ENCODE results near the gene PHF21B.
A peak's percentile ranks its signal among the peaks of the same experiment; 100 is the strongest.
"Not testable (repeated sequence)": the region's sequence is repeated elsewhere in the genome, so short reads cannot be mapped to it uniquely, and the experiment has no call there.

The PHF21B gene

DNA sequence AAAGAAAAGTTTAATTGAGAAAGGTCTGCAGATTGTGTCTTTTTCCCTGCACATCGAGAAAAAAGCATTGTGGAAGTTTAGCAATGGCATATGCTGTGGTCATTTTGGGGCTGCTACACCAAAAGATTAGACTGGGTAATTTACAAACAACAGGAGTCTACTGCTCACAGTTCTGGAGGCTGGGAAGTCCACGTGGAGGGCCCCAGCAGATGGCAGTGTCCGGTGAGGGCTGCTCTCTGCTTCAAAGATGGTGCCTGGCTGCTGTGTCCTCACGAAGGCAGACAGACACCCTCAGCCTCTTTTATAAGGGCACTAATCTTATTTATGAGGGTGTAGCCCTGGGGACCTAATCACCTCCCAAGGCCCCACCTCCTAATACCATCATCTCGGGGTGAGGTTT is 21.1 kb downstream of the PHF21B start:
- DNase-seq, result no peak

DNA sequence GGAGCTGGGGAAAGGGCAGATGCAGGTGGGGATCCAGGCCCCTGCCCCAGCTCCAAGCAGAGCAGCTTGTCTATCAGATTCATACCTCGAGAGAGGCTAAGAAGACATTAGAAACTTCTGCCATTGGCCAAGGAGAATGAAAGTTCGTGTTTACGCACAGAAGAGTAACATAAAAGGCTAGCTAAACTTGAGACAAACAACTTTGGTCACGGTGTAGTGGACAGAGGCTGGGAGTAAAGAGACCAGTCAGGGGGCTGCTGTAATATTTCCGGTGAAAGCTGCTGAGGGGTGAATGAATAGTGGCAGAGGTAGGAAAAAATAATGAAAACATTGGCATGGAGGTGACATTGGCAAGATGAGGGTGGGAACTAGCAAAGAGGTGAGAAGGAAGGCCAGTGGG is 22.9 kb downstream of the PHF21B start:
- DNase-seq, result no peak

DNA sequence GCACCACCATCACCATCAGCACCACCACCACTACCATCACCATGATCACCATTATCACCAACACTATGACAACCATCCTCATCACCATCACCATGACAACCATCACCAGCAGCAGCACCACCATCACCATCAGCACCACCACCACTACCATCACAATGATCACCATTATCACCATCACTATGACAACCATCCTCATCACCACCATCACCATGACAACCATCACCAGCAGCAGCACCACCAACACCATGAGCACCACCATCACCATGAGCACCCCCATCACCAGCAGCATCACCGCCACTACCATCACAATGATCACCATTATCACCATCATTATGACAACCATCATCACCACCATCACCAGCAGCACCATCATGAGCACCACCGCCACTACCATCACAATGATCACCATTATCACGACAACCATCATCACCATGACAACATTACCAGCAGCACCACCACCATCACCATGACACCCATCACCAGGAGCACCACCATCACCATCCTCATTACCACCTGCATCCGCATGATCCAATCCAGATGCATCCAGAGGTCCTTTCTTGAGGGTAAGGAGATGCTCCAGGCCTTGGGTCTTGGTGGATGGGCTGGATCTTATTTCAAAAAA is 23.8 kb downstream of the PHF21B start:
- no peak for DNase-seq

DNA sequence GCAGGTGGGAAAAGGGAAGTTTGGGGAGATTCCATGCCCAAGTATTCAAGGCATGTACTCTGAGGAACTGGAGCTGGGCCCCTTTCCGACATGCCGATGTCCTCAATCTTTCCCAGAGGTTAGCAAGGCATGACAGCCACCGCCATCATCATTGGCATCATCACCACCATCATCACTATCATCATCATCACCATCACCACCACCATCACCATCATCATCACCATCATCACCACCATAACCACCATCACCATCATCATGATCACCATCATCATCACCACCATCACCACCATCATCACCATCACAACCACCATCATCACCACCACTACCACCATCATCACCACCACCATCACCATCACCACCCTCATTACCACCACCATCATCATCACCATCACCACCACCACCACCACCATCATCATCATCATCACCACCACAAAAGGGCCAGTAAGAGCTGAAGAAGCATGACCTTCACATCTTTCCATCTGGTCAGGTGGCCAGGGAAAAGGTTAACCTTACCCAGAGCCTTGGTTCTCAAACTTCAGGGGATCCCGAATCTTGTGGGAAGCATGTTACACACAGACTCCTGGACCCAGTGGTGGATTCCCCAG is 25.8 kb downstream of the PHF21B start:
- no peak for DNase-seq

DNA sequence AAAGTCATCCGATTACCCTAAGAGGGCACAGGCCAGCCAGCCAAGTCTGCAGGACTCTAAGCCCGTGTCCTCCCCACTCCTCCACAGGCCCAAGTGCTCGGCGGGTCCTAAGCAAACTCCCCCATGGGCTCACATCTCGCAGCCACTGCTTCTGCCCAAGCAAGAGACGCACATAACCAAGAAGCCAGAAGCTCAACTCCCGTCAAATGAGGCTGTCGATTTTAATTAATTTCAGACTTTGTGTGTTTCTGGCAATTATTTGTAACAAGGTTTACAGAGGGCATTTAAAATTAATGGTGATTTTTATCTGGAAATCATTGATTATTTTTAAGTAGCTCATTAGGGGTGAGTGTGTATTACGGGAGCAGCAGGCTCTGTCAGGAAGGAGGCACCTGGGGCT is 27.4 kb downstream of the PHF21B start:
- DNase-seq, result no peak

DNA sequence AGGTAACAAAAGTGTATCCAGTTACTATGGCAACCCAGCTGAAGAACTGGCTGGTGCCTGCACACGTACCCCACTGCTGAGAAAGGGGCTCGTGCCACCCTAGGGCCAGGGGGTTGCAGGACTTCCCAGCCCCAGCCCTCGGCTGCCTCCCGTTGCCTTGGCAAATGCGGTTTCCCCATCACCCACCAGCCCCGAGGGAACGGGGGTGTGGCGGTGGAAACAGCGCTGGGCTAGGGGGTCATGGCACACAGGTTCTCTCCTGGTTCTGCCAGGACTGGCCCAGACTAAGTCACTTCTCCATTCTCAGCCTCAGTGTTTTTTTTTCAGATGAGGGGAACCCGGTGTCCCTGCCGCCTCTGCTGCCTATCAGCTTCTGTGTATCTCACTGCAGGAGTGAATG is 27.9 kb downstream of the PHF21B start:
- DNase-seq, result no peak

DNA sequence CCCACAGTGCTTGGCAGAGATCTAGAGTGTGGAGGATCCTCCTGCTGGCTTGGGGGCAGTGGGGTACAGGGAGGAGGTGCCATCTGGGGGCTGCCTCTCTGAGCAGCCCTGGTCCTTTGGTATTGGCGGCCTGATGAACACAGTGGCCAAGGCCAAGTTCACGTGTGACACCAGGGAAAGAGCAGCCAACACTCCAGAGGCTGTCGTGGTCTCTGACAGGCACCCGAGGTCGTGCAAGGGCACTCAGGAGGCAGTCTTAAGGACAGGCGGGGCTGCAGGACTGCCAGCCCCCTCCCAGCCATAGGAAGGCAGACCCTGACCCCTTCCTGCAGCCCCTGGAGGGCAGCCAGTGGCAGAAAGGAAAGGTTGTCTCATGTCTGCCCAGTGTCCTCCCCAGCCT is 30.7 kb downstream of the PHF21B start:
- no peak for DNase-seq

DNA sequence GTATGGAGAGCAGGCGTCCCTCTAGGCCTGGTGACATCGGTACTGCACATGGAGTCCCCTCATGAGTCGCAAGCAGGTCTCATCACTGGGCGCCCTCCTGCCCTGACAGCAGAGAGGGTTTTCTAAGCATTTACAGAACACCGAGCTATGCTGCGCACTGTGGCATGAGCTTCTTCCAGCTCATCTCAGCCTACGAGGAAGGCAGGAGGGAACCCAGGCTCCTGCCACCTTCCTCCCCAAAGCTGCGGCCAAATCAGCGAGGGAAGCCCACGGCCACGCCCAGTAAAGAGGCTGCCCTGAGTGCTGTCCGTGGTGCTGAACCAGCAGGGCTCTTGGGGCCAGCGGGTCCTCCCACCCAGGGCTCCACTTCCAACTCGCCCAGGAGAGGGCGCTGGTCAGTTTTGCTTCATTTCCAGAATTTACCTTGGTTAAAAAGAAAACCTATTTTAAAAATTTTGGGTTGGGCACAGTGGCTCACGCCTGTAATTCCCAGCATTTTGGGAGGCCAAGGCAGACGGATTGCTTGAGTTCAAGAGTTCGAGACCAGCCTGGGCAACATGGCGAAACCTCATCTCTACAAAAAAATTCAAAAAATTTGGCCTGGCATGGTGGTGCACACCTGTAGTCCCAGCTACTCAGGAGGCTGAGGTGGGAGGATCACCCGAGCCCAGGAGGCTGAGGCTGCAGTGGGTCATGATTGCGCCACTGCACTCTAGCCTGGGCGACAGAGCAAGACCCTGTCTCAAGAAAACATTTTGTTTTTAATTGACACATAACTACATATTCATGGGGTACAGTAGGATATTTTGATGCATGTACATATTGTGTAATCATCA is 34.2 kb downstream of the PHF21B start:
- peak in 1 of 2 experiments; percentile 34 for DNase-seq

DNA sequence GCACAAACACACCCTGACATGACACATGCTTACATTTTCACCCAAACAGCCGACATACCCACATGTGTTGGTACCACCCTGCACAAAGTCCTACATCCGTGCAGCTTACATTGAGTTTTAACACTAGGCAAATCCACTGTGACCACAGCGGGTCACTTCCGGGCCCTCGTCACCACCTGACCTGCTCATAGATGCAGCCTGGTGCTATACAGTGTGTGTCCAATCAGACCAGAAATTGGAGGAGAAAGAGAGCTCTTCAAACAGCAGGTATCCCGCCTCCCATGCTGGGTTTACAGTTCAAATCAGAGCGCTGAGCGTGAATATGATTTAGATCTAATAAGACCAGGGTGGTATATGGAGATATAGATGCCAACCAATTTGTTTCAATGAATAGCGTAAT is 35.4 kb downstream of the PHF21B start:
- DNase-seq, result no peak

DNA sequence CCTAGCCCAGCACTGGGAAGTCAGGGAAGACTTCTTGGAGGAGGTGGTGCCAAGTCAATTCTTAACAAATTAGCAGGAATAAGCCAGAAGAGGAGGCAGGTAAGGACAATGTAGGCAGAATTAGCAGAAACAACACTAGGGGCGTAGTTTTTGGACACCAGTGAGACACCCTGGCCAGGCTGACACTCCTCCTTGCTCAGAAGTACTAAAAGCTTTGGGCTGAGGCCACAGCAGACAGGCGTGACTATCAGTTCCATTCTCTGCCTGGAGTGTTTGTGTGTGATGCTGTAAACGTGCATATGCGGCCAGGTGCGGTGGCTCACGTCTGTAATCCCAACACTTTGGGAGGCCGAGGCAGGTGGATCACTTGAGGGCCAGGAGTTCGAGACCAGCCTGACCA is 36.0 kb downstream of the PHF21B start:
- DNase-seq, result no peak

DNA sequence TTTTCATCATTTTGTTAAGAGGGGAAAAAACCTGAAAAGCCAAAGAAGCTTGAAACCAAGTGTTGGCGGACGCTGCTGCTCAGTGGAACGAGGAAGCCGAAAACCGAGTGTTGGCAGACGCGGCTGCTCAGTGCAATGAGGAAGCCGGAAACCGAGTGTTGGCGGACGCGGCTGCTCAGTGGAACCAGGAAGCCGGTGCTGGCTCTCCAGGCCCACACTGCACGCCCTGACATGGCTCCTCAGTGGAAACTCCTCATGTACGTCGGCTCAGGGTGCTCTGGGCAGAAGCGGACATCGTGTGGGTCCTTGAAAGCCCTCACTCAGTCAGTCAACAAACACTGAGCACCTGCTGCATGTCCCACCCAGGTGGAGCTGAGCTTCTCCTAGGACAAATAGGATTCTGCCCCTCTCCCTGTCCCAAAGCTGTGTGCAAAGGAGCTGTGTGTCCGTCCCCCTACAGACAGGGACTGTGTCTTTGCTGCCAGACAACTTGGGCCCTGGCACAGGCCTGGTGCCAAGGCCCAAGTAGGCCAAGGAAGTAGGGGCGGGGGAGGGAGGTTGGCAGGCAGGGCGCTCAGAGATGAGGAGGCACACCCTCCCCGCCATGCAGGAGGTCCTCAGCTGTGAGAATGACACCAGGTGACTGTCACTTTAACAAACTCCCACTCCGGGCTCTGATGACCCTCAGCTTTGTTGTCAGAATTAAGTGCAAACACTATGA is 37.3 kb downstream of the PHF21B start:
- DNase-seq, result no peak

DNA sequence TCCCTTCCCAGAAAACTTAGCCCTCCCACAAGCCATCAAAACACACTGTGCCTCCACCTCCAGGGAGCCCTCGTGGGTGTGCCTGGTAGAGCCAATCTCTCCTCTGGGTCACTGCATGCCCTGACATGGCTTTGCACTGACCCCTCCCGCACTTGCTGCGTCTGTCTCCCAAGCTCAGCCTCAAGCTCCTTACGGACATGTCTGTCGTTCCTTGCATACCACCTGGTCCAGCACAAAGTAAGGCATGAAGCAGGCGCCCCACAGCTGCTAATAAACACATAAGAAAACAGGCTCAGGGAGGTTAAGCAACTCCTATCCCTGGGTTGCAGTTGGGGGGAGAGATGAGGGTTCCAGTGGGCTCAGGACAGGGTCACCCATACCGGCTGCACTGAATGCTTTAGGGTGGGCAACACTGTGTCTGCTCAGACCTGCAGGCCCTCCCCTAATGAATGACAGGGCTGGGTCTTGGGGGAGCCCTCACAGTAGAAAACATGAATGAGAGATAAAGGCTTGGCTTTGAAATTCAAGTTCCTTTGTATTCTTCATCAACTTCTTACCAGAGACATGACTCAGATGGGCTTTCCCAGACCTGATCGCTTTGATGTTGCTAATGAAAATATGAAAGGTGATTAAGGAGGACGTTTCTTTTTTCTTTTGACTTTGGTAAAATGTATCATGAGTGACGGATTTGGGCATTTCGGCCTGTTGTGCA is 38.0 kb downstream of the PHF21B start:
- no peak for DNase-seq

DNA sequence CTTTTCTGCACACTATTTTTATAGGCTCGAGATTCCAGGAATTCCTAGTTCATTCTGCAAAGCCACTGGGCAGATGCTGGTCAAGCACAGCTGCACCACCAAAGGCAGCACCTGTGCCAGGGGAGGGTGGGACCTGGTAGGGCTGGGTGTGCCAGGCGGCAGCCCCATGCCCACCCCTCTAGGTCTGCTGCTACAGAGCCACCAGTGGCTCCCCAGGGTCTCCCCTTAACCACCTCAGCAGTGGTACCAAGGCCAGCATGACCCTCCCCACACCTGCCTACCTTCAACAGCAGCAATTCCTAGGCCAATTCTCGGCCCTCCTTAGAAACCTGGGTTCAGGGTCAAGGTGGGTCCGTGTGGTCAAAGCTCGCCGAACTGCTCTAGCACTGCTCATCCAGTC is 39.5 kb downstream of the PHF21B start:
- no peak for DNase-seq

DNA sequence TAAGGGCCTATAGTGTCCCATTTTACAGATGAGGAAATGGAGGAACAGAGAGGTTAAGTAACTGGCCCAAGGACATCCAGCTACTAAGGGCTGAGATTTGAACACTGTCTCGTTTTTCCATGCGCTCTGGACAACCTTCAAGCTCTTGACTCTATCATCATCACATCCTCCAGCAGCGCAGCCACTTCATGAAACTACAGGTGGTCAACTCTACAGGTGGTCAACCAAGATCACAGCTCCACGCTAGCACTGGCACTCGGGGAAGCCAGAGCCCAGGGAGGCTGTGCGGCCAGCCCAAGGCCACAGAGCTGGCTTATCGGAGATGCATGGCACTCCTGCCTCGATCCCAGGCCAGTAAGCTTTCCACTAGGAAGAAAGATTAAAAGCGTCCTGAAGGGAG is 40.0 kb downstream of the PHF21B start:
- DNase-seq, result no peak

DNA sequence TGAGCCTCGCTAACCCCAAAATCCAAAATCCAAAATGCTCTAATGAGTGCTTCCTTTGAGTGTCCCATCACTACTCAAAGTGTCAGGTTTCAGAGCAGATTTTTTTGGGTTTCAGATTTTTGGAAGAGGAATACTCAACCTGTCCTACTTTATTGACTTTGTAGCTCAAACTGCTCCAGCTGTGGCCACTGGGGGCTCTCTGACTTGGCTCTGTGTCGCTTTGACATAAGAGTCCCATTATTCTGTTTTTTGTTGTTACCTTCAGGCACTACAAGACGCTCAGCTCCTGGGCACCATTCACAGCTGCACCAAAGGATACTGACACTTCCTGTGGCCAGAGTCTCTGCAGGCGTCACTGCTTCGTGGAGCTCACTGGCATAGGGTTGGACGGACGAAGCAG is 41.1 kb downstream of the PHF21B start:
- DNase-seq, result no peak

DNA sequence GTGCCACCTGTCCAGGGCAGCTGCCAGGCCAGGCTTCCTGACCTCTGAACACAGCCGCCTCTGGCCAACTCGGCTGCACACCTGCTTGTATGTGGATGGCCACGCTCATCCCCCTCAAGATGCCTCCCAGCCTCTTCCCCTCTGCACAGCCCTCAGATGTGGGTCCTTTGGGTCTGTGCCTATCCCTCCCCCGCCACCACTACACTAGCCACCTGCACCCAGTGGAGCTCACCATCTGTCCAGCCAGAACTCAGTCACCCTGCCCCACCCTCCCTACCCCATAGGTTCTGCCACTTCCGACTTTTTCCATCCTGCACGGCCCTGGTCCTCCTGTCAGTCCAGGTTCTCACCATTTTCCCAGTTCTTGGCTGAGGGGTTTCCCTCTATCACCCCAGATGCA is 44.6 kb downstream of the PHF21B start:
- DNase-seq, result no peak

DNA sequence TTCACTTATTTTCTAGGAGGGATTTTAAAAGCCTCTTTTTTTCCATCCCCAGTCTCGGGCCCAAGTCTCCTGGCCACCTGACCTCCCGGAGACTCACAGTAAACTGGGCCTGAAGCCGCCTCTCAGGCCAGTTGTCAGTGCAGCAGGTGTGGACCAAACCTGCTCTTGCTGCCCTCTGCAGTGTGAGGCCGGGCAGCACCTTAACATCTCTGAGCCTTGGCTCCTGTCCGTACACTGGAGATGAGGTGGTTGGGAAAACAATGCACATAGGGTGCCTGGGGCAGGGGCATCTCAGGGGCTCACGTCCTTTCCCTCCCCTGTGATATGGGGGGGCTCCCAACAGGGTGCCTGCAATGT is 45.1 kb downstream of the PHF21B start:
- no peak for DNase-seq

DNA sequence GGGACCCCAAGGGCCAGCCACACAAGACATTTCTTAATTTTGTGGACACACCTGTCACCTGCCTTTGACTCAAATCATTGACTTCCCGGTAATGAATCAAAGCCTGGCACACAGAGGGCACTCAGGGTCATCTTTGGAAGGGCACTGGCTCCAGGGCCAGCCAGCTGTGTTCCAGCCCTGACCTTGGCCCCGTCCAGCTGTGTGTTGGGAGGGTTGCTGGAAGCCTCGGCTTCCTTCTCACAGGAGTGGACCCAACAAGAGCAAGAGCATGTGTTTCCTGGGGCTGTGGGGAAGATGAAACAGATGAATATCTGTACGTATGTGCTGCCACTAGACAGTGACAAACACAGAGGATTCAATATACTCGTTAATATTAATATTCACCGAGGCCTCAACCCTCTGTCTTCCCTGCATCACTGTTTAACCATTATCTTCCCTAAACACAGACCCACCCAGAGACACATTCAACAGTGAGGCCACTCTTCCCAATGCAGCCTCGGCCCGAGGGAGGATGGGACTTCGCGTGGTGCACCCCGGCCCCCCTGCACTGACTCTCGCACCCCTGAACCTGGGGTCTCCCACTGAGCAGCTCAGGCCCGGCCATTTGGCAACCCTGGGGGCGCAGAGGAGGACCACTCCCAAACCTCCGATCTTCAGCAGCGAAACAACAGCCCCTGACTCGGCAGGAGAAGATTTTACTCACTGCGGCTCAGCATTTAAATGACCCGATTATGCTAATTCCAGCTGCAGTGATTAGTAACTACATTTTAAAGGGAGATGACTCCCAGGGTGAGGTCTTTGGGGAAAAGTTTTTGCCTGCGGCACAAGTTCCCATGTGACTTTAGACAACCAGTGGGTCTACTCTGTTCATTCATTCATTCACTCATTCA is 45.7 kb downstream of the PHF21B start:
- DNase-seq, result no peak

DNA sequence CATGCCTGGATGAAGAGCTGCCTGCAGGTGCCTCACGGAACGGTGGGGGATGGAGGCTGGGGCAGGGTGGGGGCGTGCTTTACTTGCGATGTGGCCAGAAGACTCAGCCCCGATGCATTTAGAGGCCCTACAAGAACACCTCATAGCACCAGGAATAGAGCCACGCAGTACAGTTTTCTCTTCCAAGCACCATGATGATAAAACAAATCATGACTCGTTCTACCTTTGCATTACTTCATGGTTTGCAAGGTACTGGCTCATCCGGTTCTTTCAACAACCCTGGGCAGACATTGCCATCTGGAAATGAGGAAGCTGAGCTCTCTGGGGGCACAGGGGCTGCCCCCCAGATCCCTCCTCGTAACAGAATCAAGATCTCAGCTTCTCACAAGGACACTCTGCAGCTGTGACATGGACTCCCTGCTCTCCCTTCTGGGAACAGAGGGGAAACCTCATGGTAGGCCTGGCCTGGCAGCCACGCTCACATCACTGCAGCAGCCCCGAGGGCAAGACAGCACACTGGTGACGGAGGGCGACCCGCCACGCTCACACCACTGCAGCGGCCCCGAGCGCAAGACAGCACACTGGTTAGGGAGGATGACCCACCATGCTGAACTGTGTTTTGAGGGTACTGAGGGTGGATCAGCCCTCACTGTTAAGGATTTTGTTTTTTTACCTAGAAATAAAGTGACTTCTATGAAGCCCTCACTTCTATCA is 46.9 kb downstream of the PHF21B start:
- DNase-seq, result no peak

DNA sequence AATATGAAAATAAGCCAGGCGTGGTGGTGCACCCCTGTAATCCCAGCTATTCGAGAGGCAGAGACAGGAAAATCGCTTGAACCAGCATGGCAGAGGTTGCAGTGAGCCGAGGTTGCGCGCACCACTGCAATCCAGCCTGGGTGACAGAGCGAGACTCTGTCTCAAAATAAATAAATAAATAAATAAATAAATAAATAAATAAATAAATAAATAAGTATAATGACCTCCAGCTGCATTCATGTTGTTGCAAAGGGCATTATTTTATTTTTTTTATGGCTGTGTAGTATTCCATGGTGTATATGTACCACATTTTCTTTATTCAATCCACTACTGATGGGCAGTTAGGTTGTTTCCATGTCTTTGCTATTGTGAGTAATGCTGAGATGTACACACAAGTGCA is 48.1 kb downstream of the PHF21B start:
- DNase-seq, result not testable (repeated sequence)

Measured in SW 1271 (cell line).